Transverse colon (tissue), 4 donors: Measurements from ENCODE around the gene CDH13. TPM values are rescaled to one million over a fixed set of nuclear protein-coding genes. Genes with fewer than 3 reads are reported as not detected.

Experiments
- DNase-seq: peaks from one replicate; pipeline ENCODE4 v3.0.0-alpha.2; 2019
- H3K27ac ChIP-seq, 4 donors: fragments of 200-600 bp; sonication (generic); 2 replicates each; pipeline ENCODE4 v1.5.1; 2016 to 2018; ENCODE audit warnings: inconsistent platforms in 4 of 4
- H3K27me3 ChIP-seq: fragments of 200-600 bp; sonication (generic); 2 replicates; pipeline ENCODE4 v1.5.1; 2017; ENCODE audit warnings: inconsistent platforms
- H3K36me3 ChIP-seq, 4 donors: fragments of 200-600 bp; sonication (generic); 2 replicates each; pipeline ENCODE4 v1.5.1; 2017 to 2019; ENCODE audit warnings: inconsistent platforms in 4 of 4
- H3K4me1 ChIP-seq, 4 donors: fragments of 200-600 bp; sonication (generic); 2 replicates each; pipeline ENCODE4 v1.5.1; 2017 to 2020; ENCODE audit warnings: inconsistent platforms in 4 of 4
- H3K4me3 ChIP-seq, 4 donors: fragments of 200-600 bp; sonication (generic); 1 replicate in 1 of 4; 2 replicates in 3 of 4; pipeline versions ENCODE4 v1.5.1 to v1.6.1; 2017 to 2019; ENCODE audit warnings: inconsistent platforms in 4 of 4
- H3K9me3 ChIP-seq, 2 donors: fragments of 200-600 bp; sonication (generic); 2 replicates each; pipeline ENCODE4 v1.5.1; 2017 to 2019; ENCODE audit warnings: inconsistent platforms in 2 of 2
- EP300 ChIP-seq: sonication (generic); formaldehyde crosslinking; IDR thresholded peaks from one replicate; pipeline ENCODE4 v1.6.1; 2017; ENCODE audit warnings: antibody characterized with exemption, low read depth
- POLR2A ChIP-seq: fragments of 450-650 bp; IDR thresholded peaks from one replicate; pipeline ENCODE4 v1.6.1; 2016; ENCODE audit warnings: antibody characterized with exemption, mild to moderate bottlenecking, moderate library complexity
- POLR2AphosphoS5 ChIP-seq, 3 donors: sonication (generic); formaldehyde crosslinking; IDR thresholded peaks; one replicate each; pipeline ENCODE4 v1.6.1; 2016; ENCODE audit warnings: antibody characterized with exemption in 3 of 3
- WGBS, 2 donors: methylation state at CpG; one replicate each; pipeline ENCODE4 v1.1.5; 2018; ENCODE audit warnings: low coverage in 1 of 2; 5-methylcytosine and 5-hydroxymethylcytosine counted together
- in situ Hi-C, 4 donors: fragments of 200-750 bp; cut with MboI; loops; one replicate each; pipeline versions ENCODE4 v1.15.0 to v1.15.1; 2017; ENCODE audit warnings: low sequenced_read_pairs in 3 of 4, low pct_ligation_motif_present in 1 of 4, low pct_unique_long_range_greater_than_20kb in 1 of 4
- intact Hi-C: fragments of 100-400 bp; cut with DNase I; formaldehyde crosslinking; loops from one replicate; pipeline ENCODE4 v1.15.1; 2023; ENCODE audit warnings: low total_unique reads
- total RNA-seq, 4 donors: library from RNA; depleted of rRNA; stranded (reverse); fragments of >200 nt; gene quantifications; one replicate each; pipeline ENCODE4 v1.1.0, GENCODE V29; 2016
- TF ChIP-seq, protein P1 (sequence below), 5 experiments: fragments of 200-600 bp in 3 of 5; fragments of 450-650 bp in 2 of 5; sonication (generic) in 3 of 5; IDR thresholded peaks; 1 replicate in 2 of 5; 2 replicates in 3 of 5; pipeline ENCODE4 v1.5.1; 2016 to 2017; ENCODE audit warnings: antibody characterized with exemption in 5 of 5, inconsistent platforms in 3 of 5, mild to moderate bottlenecking in 2 of 5, moderate library complexity in 1 of 5

Gene CDH13
- total RNA-seq, 4 donors from 2014 or later, result 3.8 to 28.1 (median 5.8) TPM

DNA sequence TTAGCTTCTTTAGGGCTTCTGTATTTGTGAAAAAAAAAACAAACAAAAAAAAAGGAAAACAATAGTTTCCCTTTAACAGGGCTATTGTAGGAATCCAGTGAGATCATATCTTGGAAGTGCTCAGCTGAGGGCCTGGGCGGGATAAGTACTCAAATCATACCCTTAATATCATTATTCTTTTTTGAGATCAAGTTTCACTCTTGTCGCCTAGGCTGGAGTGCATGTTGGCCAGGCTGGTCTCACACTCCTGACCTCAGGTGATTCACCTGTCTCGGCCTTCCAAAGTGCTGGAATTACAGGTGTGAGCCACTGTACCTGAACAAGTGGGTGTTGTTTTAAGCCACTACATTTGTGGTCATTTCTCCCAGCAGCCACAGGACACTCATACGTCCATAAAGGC, 87.0 kb downstream of the CDH13 start:
- H3K27me3 ChIP-seq, result no peaks in the 10 kb centered on the region
- WGBS, 2 donors, result 86 to 91% methylated on average over 1 to 4 of the region's 4 CpGs
- intact Hi-C loops, result no loop called here
- no peaks in the 10 kb centered on the region for H3K9me3 ChIP-seq
- no peaks in the 10 kb centered on the region for H3K36me3 ChIP-seq
- no peak overlapping the region for H3K27ac ChIP-seq
- H3K4me3 ChIP-seq, result no peak overlapping the region
- no peak for TF ChIP-seq POLR2AphosphoS5 (IDR thresholded peaks at IDR 0.05)
- TF ChIP-seq, protein P1, sequence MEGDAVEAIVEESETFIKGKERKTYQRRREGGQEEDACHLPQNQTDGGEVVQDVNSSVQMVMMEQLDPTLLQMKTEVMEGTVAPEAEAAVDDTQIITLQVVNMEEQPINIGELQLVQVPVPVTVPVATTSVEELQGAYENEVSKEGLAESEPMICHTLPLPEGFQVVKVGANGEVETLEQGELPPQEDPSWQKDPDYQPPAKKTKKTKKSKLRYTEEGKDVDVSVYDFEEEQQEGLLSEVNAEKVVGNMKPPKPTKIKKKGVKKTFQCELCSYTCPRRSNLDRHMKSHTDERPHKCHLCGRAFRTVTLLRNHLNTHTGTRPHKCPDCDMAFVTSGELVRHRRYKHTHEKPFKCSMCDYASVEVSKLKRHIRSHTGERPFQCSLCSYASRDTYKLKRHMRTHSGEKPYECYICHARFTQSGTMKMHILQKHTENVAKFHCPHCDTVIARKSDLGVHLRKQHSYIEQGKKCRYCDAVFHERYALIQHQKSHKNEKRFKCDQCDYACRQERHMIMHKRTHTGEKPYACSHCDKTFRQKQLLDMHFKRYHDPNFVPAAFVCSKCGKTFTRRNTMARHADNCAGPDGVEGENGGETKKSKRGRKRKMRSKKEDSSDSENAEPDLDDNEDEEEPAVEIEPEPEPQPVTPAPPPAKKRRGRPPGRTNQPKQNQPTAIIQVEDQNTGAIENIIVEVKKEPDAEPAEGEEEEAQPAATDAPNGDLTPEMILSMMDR (IDR thresholded peaks at IDR 0.05), result no peak
- TF ChIP-seq POLR2A, result no peak
- peaks cover 0 to 4% (median 0%) of the 10 kb centered on the region in 4 donors for H3K4me1 ChIP-seq
- in situ Hi-C loops, result no loop called here
- no peak for DNase-seq

DNA sequence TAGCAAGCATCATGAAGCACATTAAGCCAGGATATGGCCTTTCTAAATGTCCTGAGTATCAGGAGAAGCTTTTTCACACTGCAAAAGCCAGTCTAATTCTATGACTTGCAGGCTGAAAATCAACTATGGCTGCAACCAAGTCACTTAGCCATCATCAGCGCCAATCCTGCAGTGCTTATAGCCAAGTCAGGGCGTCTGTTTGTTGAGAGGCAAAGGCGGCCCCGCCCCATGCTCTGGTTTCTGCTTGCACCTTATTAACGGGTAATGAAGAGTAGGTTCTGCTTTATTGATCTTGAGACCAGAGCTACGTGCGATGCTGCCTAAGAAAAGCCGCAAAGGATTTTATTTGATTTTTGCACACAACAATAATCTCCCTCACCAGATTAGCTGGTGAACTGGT, 88.4 kb downstream of the CDH13 start:
- in situ Hi-C loops (no loop called here), intact Hi-C loops (no loop called here)
- no peak overlapping the region for H3K4me3 ChIP-seq
- H3K36me3 ChIP-seq, result no peaks in the 10 kb centered on the region
- 84 to 86% methylated on average over 2 to 8 of the region's 8 CpGs for WGBS, 2 donors
- peaks cover 0 to 4% (median 0%) of the 10 kb centered on the region in 4 donors for H3K4me1 ChIP-seq
- no peak for DNase-seq
- H3K27me3 ChIP-seq, result no peaks in the 10 kb centered on the region
- TF ChIP-seq POLR2A (no peak), POLR2AphosphoS5 (IDR thresholded peaks at IDR 0.05) (no peak), EP300 (no peak)
- TF ChIP-seq, protein P1 (IDR thresholded peaks at IDR 0.05), result no peak
- H3K27ac ChIP-seq, result no peak overlapping the region
- no peaks in the 10 kb centered on the region for H3K9me3 ChIP-seq

DNA sequence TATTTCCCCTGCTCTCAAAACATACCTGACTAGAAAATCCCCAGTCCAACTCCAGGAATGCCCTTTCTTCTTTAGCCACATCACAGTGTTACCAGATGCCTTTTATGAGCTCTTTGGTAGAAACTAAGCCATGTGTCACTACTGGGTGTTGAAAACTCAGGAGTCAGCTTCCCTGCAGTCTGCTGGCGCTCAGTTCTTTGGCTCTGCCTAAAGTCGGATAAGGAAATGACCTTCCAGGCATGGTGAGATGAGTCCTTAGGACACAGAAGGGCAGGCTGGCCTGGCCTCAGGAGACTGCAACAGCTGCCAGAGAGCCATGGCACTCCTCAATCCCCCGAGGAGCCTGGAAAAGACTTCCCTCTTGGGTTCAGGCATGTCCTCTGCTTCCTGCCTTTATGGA, 89.1 kb downstream of the CDH13 start:
- intact Hi-C loops, result no loop called here
- H3K27ac ChIP-seq, result no peak overlapping the region
- in situ Hi-C loops, result no loop called here
- no peaks in the 10 kb centered on the region for H3K9me3 ChIP-seq
- no peak overlapping the region for H3K4me3 ChIP-seq
- no peak for TF ChIP-seq POLR2AphosphoS5 (IDR thresholded peaks at IDR 0.05)
- TF ChIP-seq, protein P1 (IDR thresholded peaks at IDR 0.05), result no peak
- TF ChIP-seq POLR2A, result no peak
- TF ChIP-seq EP300, result no peak
- 79% methylated on average over 3 of the region's 3 CpGs; no CpG with 5 or more reads in 1 of the 2 donors for WGBS, 2 donors
- no peaks in the 10 kb centered on the region for H3K36me3 ChIP-seq
- DNase-seq, result no peak
- no peaks in the 10 kb centered on the region for H3K27me3 ChIP-seq
- H3K4me1 ChIP-seq, result peaks cover 0 to 4% (median 0%) of the 10 kb centered on the region in 4 donors

DNA sequence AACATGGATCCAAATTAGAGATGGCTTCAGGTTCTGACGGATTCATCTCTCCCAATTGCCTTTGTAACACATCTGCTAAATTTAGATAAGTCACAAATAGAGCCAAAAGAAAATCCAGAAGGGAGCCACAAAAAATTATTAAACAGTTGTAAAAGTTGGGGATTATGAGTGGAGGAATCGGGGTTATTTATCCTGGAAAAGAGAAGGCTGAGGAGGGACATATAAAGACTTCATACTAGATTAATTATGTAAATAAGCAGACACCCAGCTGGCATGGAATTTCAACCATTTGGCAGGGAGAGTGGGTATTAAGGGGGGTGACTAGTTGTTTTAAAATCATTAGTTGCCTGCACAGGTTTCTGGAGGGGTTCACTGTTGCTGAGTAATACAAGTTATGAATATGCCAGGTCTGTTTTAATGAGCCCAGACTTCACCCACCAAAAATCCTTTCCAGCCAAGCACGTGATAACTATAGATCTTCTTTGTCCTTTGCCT, 89.6 kb downstream of the CDH13 start:
- H3K36me3 ChIP-seq, result no peaks in the 10 kb centered on the region
- no peak overlapping the region for H3K4me3 ChIP-seq
- in situ Hi-C loops (no loop called here), intact Hi-C loops (no loop called here)
- TF ChIP-seq, protein P1 (IDR thresholded peaks at IDR 0.05), result no peak
- no peak for TF ChIP-seq EP300
- TF ChIP-seq POLR2AphosphoS5 (IDR thresholded peaks at IDR 0.05), result no peak
- TF ChIP-seq POLR2A, result no peak
- no peaks in the 10 kb centered on the region for H3K27me3 ChIP-seq
- H3K4me1 ChIP-seq, result peaks cover 0 to 4% (median 0%) of the 10 kb centered on the region in 4 donors
- 61 to 80% methylated on average over 3 of the region's 3 CpGs for WGBS, 2 donors
- DNase-seq, result no peak
- no peaks in the 10 kb centered on the region for H3K9me3 ChIP-seq
- H3K27ac ChIP-seq, result no peak overlapping the region
